Measurements from ENCODE around the gene SUGCT. TPM values are rescaled to one million over a fixed set of nuclear protein-coding genes. Genes with fewer than 3 reads are reported as not detected.
"Not testable (repeated sequence)": the region's sequence is repeated elsewhere in the genome, so short reads cannot be mapped to it uniquely, and the experiment has no call there.

SUGCT gene
- total RNA-seq, 3 donors from 2014 or later = 7.6 to 19.1 (median 10.1) TPM

DNA sequence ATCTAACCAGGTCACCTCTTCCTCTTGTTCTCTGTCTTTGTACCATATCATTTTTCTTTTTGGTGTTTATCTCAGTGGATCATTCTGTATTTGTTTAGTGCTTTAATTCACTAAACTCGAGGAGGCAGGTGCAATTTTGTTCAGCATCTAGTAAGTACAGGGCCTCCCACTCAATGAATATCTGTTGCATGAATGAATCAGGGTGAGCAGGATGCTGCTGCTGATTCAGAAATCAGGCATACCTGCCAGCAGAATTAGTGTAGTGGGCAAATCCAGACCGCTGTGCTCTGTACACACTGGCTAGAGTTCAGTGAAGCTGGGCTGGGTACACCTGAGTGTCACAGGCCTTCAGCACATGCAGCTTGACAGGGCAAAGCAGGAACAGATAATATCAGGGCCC lies 511.9 kb downstream of the SUGCT start:
- TF ChIP-seq, protein P1, sequence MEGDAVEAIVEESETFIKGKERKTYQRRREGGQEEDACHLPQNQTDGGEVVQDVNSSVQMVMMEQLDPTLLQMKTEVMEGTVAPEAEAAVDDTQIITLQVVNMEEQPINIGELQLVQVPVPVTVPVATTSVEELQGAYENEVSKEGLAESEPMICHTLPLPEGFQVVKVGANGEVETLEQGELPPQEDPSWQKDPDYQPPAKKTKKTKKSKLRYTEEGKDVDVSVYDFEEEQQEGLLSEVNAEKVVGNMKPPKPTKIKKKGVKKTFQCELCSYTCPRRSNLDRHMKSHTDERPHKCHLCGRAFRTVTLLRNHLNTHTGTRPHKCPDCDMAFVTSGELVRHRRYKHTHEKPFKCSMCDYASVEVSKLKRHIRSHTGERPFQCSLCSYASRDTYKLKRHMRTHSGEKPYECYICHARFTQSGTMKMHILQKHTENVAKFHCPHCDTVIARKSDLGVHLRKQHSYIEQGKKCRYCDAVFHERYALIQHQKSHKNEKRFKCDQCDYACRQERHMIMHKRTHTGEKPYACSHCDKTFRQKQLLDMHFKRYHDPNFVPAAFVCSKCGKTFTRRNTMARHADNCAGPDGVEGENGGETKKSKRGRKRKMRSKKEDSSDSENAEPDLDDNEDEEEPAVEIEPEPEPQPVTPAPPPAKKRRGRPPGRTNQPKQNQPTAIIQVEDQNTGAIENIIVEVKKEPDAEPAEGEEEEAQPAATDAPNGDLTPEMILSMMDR (IDR thresholded peaks at IDR 0.05) = no peak
- Histone ChIP-seq H3K36me3 (ENCODE audit: low read depth) (no peaks in the 10 kb centered on the region), H3K9me3 (no peaks in the 10 kb centered on the region), H3K4me1 (ENCODE audit: low read depth) (no peaks in the 10 kb centered on the region), H3K4me3 (no peak overlapping the region)
- ATAC-seq = no peak
- DNase-seq = no peak
- intact Hi-C loops (cut with DNase I, micrococcal nuclease) = no loop called here

DNA sequence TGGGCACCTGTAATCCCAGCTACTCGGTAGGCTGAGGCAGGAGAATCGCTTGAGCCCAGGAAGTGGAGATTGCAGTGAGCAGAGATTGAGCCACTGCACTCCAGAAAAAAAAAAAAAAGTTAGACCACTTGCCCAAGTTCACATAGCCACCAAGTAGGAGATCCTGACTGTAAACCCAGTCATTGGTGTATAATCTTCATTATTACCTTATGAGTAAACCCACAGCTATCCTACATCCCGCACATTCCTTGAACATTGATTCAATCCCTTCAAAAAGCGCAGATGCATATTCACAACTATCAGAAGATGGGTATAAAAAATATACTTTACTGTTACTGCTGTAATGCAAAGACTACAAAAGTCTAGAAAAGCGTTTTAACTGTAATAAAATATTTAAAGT lies 512.9 kb downstream of the SUGCT start:
- Histone ChIP-seq H3K36me3 (ENCODE audit: low read depth) (no peaks in the 10 kb centered on the region), H3K4me1 (ENCODE audit: low read depth) (no peaks in the 10 kb centered on the region), H3K4me3 (no peak overlapping the region), H3K9me3 (no peaks in the 10 kb centered on the region)
- TF ChIP-seq, protein P1 (IDR thresholded peaks at IDR 0.05) = no peak
- DNase-seq (no peak), ATAC-seq (no peak)
- intact Hi-C loops (cut with DNase I, micrococcal nuclease) = no loop called here

DNA sequence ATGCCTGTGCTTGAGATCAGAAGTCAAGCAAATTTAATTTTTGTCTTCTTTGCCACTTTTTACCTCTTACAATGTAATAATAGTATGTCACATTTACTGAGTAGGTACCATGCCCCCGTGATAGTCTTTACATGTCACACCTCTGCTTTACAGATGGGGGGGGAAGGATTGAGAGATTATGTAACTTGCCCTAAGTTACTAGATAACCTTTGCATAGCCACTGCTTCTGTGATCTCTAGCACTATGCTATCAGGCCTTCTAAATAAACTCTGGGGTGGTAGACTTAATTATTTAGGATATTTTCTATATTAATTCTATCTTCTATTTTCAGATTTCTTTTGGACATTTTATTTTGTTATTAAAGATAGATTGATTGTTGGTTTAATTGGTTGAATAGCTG lies 514.4 kb downstream of the SUGCT start:
- no peaks in the 10 kb centered on the region for H3K36me3 ChIP-seq (ENCODE audit: low read depth)
- no peaks in the 10 kb centered on the region for H3K9me3 ChIP-seq
- intact Hi-C loops (cut with DNase I, micrococcal nuclease) = no loop called here
- no peaks in the 10 kb centered on the region for H3K4me1 ChIP-seq (ENCODE audit: low read depth)
- no peak overlapping the region for H3K4me3 ChIP-seq
- TF ChIP-seq, protein P1 (IDR thresholded peaks at IDR 0.05) = no peak
- no peak for DNase-seq
- ATAC-seq = no peak

DNA sequence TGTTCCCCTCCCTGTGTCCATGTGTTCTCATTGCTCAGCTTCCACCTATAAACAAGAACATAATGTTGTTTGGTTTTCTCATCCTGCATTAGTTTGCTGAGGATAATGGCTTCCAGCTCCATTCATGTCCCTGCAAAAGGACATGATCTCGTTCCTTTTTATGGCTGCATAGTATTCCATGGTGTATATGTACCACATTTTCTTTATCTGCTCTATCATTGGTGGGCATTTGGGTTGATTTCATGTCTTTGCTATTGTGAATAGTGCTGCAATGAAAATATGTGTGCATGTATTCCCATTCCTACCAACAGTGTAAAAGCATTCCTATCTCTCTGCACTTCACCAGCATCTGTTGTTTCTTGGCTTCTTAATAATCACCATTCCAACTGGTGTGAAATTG lies 516.1 kb downstream of the SUGCT start:
- H3K36me3 ChIP-seq (ENCODE audit: low read depth); H3K4me1 ChIP-seq (ENCODE audit: low read depth); H3K9me3 ChIP-seq; H3K4me3 ChIP-seq; ATAC-seq; intact Hi-C loops (cut with DNase I, micrococcal nuclease); DNase-seq: not testable (repeated sequence)

DNA sequence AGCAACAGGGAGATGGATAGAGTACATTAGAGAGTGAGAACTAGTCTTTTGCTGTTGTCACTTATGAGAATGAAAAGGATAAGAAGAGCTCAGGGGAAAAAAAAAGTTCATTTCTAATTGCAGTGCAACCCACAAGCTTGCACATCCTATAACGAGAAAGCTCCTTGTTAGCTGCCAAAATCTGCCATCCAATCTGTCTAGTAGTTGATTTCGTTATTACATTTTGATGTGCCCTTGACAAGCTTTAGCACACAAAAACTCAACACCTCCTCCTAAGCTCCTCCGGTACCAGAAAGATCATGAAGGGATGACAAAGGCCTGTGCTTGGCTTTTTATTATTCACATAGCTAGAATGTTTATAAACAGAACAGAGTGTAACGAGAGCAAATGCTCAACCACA lies 519.4 kb downstream of the SUGCT start:
- ATAC-seq = no peak
- Histone ChIP-seq H3K9me3 (no peaks in the 10 kb centered on the region), H3K36me3 (ENCODE audit: low read depth) (no peaks in the 10 kb centered on the region), H3K4me3 (no peak overlapping the region), H3K4me1 (ENCODE audit: low read depth) (no peaks in the 10 kb centered on the region)
- DNase-seq = no peak
- intact Hi-C loops (cut with DNase I, micrococcal nuclease) = no loop called here
- TF ChIP-seq, protein P1 (IDR thresholded peaks at IDR 0.05) = no peak

DNA sequence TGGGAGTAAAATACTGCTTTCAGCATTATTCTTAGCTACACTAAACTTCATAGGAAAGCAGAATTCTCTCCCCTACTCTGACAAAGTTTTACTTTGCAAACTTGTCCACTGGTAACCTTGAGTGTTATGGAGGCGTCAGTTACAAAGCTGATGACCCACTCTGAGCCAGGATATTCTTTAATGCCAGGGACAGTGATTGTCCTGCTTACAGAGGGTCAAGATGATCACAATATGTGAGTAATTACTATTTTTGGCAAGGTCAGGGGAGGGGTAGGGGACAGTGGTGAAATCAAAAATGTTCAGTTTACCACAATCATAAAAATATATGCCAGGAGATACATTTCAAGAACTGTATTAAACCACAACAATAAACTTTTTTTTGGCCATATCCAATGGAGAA lies 520.6 kb downstream of the SUGCT start:
- Histone ChIP-seq H3K9me3 (no peaks in the 10 kb centered on the region), H3K36me3 (ENCODE audit: low read depth) (no peaks in the 10 kb centered on the region), H3K4me1 (ENCODE audit: low read depth) (no peaks in the 10 kb centered on the region), H3K4me3 (no peak overlapping the region)
- TF ChIP-seq, protein P1 (IDR thresholded peaks at IDR 0.05) = no peak
- no peak for ATAC-seq
- intact Hi-C loops (cut with DNase I, micrococcal nuclease) = no loop called here
- DNase-seq = no peak
